GM10248 (cell line): ENCODE measurements around the gene FHIT.

Source experiments
- CTCF ChIA-PET: fragments of 300-600 bp; sonication (Branson Sonifier 250); formaldehyde crosslinking; extraction: SDS; loops from one replicate; lab custom pipeline; 2021; ENCODE audit warnings: antibody characterized with exemption; lab: Yijun Ruan, JAX
- POLR2A ChIA-PET: fragments of 350-650 bp; sonication (Branson Sonifier 250); formaldehyde crosslinking; extraction: SDS; loops from one replicate; lab custom pipeline; 2020; ENCODE audit warnings: antibody characterized with exemption; lab: Yijun Ruan, JAX
- DNase-seq: peaks from one replicate; pipeline ENCODE4 v3.0.0; 2012; ENCODE audit errors: extremely low spot score
- CTCF ChIP-seq: IDR thresholded peaks from 2 replicates; pipeline ENCODE4 v1.5.1; 2012; ENCODE audit warnings: mild to moderate bottlenecking, low read depth; ENCODE audit errors: extremely low read depth, missing control alignments, control extremely low read depth

The FHIT gene

GRCh38 chr3:61136191-61136590 is 115.1 kb downstream of the FHIT start:
- POLR2A ChIA-PET = no interaction called here
- no peak for DNase-seq
- no peak for TF ChIP-seq CTCF
- CTCF ChIA-PET = no interaction called here

GRCh38 chr3:61134532-61134931 is 116.7 kb downstream of the FHIT start:
- POLR2A ChIA-PET = no interaction called here
- TF ChIP-seq CTCF = no peak
- CTCF ChIA-PET = interaction anchor here (1.4 kb wide), 1 partner anchor 22 kb away, joined by 3 read pairs; no protein-coding TSS in a partner anchor
- no peak for DNase-seq

GRCh38 chr3:61132062-61132461 is 119.2 kb downstream of the FHIT start:
- ChIA-PET CTCF (no interaction called here), POLR2A (no interaction called here)
- no peak for TF ChIP-seq CTCF
- DNase-seq = peak; percentile 36

- no peak for DNase-seq
- no peak for TF ChIP-seq CTCF
- POLR2A ChIA-PET = no interaction called here
- CTCF ChIA-PET = interaction anchor here (1.3 to 1.9 kb wide), 3 partner anchors 8 to 15 kb away, joined by 4 to 6 read pairs (median 4); no protein-coding TSS in a partner anchor
Measured at GRCh38 chr3:61118830-61119229, 132.4 kb downstream of the FHIT start.

GRCh38 chr3:61117045-61117898 is 134.0 kb downstream of the FHIT start:
- ChIA-PET CTCF (interaction anchor here (1.2 to 1.4 kb wide), 2 partner anchors 11 to 12 kb away, joined by 3 to 4 read pairs; no protein-coding TSS in a partner anchor), POLR2A (no interaction called here)

More at GRCh38 chr3:61117045-61117898, 134.0 kb downstream of the FHIT start:
- no peak for DNase-seq
- TF ChIP-seq CTCF = no peak
